ENCODE measurements around the gene MROH2A.

The MROH2A gene

GRCh38 chr2:233836359-233836758 lies 58.2 kb downstream of the MROH2A start:
- no peak for DNase-seq

- no peak for DNase-seq
Observed at GRCh38 chr2:233837694-233838229, 59.6 kb downstream of the MROH2A start.

GRCh38 chr2:233838251-233838650 lies 60.1 kb downstream of the MROH2A start:
- DNase-seq, result no peak

GRCh38 chr2:233838726-233839446 lies 60.8 kb downstream of the MROH2A start:
- DNase-seq, result no peak

- no peak for DNase-seq
Observed at GRCh38 chr2:233839447-233839820, 61.3 kb downstream of the MROH2A start.

GRCh38 chr2:233840520-233840919 lies 62.4 kb downstream of the MROH2A start:
- DNase-seq, result no peak

- DNase-seq, result no peak
Observed at GRCh38 chr2:233841183-233841582, 63.1 kb downstream of the MROH2A start.

- DNase-seq, result no peak
Observed at GRCh38 chr2:233844064-233844807, 66.1 kb downstream of the MROH2A start.

GRCh38 chr2:233844836-233845235 lies 66.7 kb downstream of the MROH2A start:
- DNase-seq, result no peak

GRCh38 chr2:233845301-233846060 lies 67.4 kb downstream of the MROH2A start:
- no peak for DNase-seq

GRCh38 chr2:233846387-233847247 lies 68.5 kb downstream of the MROH2A start:
- DNase-seq, result no peak

GRCh38 chr2:233847248-233847898 lies 69.2 kb downstream of the MROH2A start:
- DNase-seq, result no peak

- no peak for DNase-seq
Observed at GRCh38 chr2:233848276-233848675, 70.1 kb downstream of the MROH2A start.

GRCh38 chr2:233849607-233850271 lies 71.6 kb downstream of the MROH2A start:
- no peak for DNase-seq

GRCh38 chr2:233850745-233851144 lies 72.6 kb downstream of the MROH2A start:
- DNase-seq, result no peak

GRCh38 chr2:233851169-233851568 lies 73.0 kb downstream of the MROH2A start:
- DNase-seq, result no peak

GRCh38 chr2:233852056-233852455 lies 73.9 kb downstream of the MROH2A start:
- DNase-seq, result no peak

- no peak for DNase-seq
Observed at GRCh38 chr2:233853353-233853752, 75.2 kb downstream of the MROH2A start.

GRCh38 chr2:233853883-233854240 lies 75.7 kb downstream of the MROH2A start:
- no peak for DNase-seq

GRCh38 chr2:233854241-233854981 lies 76.3 kb downstream of the MROH2A start, which contains the start of gene HJURP:
Gene HJURP, minus strand, starts transcription at chr2:233854535. Its CDS starts 35 bp downstream, at chr2:233854500.
- peak; percentile 96 for DNase-seq
